IPS-NIHi7 (cell line): Measurements from ENCODE around the gene AJUBA.
"Not testable (repeated sequence)": the region's sequence is repeated elsewhere in the genome, so short reads cannot be mapped to it uniquely, and the experiment has no call there.

Experiments
- DNase-seq: peaks from one replicate; pipeline ENCODE4 v3.0.0; 2012; ENCODE audit warnings: mixed read lengths; ENCODE audit errors: extremely low spot score

AJUBA gene

DNA sequence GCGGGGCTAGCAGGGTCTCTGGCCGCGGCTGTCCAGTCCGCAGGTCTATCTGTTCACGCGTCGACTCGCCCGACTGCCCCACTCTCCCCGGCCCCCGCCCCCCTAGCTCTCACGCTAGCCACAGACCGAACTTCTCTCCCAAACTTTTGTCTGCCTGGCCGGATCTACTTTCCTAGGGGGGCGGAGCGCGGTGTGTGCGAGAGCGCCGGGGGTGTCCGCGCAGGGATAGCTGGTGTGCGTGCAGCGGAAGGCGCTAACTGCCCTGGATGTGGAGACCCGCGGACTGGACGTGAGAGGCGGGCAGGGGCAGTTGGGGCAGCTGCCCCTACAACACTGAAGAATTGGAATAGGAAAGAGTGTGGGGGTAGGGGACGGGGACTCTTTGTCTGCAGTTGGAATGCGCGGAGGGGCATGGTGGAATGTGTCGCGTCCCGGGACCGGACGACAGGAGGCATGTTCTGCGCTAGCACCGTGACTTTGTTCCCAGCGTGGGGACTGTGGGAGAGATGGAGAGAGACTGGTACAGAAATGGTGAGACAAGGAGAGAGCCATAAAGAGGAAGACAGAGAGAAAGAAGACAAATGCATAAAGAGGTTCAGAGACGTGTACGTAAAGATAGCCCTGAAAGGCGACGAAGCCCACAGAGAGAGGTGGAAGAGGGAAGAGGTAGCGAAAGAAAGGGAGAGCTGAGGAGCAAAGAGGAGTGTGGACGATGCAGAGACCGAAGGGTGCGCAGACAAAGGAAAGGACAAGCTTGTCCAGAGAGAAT, at the start of gene AJUBA:
Gene AJUBA (minus strand): TSS at position 75 of the 769 bp plus-strand sequence. CDS start 285 bp downstream, outside the sequence.
- peak; percentile 83 for DNase-seq

DNA sequence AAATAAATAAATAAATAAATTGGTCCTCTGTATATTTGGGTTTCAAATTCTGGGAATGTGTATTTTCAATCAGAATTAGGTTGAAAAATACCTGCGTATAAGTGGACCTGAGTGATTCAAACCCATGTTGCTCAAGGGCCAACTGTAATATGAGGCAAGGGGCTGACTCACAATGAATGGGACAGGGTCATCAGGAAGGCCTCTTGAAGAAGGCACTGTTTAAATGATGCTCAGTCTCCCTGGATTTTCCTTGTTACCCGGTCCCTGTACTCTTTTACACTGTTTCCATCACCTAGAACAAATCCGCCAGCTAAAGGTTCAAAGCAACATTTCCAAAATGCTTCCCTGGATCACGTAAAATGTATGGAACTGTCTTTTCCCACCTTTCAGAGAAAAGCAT, 48.6 kb upstream of the AJUBA start:
- no peak for DNase-seq

DNA sequence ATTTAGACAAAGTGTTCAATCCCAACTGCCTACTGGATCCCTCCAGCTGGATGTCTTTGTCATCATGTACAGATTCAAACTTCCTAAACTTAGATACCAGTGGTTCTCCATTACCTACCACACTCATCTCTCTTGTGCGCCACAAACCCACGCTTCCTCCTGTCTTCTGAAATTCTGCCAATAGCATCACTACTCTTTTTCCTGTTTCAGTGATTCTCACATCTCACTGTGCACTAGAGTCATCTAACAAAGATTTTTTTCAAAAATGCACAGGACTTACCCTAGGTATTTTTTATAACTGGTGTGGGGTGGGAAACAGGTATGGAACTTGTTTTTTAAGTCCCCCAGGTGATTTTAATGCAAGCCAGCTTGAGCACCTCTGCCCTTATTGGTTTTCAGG, 46.4 kb upstream of the AJUBA start:
- DNase-seq, result no peak

DNA sequence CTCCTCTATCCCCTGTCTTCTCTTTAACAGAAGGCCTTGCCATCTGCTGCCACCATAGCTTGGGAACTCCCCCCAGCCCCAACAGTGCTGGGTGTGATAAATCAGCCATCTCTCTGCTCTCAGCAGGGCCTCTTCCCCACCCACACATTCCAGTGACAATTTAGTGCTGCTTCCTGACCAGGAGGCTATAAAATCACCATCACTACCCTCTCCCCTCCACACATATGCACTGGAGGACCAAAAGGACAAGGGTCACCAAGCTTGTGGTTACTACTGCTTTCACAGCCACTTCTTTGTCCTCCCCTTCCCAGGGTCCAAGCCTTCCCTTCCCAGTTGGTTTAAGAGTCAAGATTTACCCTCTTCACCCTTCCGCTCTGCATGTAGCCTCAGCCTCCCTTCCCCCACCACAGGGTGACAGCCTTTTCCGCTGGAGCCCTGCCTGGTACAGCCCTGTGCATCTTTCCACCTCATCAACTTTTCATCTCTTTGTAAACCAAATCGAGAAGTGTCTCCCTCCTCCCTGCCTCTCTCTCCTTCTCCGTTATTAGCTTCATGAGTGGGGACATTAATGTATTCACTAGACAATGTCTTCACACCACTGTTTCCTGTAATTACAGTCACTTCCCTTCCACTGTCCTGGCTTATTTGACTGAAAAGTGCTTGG, 42.9 kb upstream of the AJUBA start:
- DNase-seq, result no peak

DNA sequence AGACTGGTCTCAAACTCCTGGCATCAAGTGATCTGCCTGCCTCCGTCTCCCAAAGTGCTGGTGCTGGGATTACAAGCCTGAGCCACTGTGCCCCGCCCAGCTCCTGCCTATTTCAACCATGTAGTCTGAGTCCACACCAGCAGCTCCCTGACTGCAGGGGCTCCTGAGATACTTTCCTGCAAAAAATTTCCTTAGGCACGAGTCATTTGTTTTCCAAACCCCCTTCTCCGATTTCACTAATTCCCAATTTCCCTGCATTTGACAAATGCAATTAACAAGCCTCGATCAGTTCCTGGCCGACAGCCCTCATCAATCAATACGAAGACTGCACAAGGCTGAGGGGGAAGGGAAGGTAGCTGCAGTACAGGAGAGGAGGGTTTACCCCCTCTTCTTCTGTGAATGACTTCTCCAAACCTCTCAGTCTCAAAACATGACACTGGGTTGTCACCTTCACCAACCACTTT, 42.3 kb upstream of the AJUBA start:
- DNase-seq, result no peak

DNA sequence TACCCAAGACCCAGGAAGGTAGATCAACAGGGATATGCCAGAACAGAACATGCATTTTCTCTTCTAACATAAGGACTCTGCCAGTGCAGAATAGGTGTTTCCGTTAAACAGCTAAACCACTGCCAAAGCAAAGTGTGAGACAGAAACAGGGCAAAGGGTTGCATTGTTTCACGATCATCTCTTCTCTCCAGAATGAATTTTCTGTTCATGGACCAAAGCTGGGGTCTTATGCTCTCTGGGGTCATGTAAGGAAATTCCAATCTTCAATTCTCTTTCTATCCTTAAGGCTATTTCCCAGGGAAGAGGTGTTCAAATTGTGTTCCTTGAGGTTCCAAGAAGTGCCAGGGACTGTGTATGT, 41.4 kb upstream of the AJUBA start:
- no peak for DNase-seq

DNA sequence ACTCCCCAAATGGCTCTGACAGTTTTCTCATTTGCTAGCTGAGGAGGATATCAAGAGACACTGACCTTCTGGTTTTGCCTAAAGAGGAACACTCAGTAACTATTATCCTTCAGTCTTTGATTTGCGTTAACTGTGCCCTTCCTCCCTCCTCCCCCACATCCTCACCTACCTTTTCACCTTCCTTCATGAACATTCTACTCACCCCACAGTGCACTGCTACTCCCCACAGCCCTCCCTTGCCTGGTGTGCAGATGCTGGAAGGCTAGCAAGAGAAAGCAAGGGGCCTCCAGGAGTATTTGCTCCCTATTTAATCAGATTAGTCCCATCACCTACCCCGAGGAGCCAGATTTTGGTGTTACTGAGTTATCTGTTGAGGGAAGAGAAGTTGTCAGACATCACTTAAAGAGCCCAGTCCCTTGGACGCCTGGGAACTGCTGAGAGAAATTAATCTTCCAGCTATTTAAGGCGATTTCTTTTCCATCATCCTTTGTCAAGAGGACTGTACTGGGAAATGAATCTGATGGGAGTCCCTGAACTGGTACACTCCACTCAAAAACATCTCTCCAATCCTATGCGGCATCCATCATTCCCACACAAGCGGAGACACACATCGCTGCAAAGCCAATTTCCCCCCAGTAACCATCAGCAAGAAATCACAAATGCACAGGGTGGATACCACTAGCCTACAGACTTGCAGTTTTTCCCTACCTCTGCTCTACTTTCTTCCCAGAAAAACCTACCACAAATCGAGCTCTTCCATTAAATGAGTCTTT, 40.9 kb upstream of the AJUBA start:
- DNase-seq, result no peak

DNA sequence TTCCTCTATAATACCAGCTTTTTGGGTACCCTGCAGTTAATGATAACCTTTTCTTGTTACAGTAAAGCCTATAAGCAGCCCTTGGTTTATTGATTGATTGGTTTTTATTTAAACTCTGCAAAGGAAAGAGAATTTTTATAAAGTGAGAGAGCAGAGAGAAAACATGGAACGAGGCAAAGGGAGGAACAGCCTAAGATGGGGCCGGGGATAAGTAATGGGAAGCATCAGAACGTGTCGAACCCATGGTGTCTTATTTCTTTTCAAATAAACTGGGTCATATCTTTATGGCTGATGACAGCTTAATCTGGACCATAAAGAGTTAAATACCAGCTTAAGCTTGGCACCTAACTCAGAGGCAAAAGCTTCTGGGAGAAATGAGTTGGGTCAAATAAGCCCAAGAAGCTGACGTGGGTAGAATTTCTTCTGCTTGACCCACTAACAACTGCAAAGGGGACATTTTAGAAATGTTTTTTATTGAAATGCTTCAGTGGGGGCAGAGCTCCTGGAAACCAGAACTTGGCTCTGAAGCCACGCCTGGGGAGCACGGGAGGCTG, 39.6 kb upstream of the AJUBA start:
- DNase-seq, result no peak

DNA sequence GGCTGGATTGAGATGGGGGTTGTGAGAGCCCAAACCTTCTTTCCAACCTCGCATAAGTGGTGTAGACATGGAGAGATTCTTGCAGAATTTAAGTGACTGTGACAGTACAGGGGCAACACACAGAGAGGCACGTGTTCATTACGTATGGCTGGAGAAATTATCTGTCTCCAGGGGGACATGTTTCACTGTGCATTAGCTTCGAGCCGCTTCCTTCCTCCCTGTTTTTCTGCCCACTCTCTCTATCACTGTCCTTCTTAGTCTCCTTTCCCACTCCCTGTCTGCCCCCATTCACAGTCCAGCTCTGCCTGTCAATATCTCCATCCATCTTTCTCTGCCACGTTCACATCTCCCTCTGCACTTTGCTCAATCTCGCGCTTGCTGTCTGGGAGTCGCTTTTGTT, 39.1 kb upstream of the AJUBA start:
- DNase-seq, result no peak

DNA sequence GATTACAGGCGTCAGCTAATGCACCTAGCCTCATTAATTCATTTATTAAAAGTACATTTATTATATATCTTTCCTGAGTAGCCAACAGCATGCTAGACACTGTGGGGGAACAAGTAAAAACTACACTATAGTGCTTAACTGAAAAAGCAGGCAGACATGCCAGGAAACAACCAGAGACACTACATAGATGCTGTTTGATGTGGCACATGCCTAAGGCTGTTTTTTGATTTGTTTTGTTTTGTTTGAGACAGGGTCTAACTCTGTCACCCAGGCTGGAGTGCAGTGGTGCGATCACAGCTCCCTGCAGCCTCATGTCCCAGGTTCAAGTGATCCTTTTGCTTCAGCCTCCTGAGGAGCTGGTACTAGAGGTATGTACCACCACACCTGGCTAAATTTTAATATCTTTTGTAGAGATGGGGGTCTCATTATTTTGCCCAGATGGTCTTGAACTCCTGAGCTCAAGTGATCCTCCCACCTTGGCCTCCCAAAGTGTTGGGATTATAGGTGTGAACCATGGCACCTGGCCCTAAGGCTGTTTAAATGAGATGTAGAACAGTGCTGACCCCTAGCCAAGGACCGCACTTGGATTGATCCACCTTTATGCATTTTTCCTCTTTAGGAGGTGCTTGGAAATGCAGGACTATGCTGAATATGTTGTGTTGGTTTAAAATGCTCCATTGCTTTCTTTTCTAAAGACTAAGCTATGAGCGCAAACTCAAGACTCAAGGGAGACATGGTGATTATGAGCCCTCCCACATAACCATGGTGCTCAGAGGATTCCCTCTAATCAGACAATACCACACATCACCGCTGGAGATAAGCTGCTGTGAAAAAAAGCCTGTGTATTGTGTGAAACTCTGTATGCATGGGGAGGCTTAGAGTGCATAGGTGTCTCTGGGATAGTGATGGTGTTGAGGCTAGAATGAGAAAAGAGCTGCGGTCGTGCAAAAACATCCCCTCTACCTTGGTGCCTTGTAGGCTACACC, 38.1 kb upstream of the AJUBA start:
- no peak for DNase-seq

DNA sequence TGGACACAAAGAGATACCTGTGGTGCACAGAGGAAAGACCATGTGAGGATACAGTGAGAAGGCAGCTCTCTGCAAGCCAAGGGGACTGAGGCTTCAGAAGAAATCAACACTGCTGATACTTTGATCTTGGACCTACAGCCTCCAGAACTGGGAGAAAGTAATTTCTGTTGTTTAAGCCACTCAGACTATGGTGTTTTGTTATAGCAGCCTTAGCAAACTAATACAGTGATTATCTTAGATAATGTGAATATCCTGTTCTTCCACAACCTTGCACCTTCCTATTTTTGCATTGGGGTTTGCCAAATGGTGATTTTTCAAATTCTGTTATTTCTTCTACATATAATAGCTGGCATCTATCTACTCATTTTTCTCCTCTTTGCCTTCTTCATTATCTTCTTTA, 35.8 kb upstream of the AJUBA start:
- no peak for DNase-seq

DNA sequence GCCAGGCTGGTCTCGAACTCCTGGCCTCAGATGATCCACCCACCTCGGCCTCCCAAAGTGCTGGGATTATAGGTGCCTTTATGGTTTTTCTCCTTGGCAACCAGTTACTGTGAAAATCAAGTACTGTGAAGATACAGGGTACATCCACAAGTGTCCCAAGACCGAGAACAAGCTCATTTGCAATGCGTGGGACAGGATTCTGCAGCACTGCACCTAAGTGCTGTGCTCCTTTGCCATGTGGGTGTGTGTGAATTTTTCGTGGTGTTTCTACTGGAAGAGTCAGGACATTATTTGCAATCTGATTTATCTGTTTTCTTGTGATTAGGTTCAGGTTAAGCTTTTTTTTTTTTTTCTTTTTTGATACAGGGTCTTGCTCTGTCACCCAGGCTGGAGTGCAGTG, 34.7 kb upstream of the AJUBA start:
- no peak for DNase-seq

DNA sequence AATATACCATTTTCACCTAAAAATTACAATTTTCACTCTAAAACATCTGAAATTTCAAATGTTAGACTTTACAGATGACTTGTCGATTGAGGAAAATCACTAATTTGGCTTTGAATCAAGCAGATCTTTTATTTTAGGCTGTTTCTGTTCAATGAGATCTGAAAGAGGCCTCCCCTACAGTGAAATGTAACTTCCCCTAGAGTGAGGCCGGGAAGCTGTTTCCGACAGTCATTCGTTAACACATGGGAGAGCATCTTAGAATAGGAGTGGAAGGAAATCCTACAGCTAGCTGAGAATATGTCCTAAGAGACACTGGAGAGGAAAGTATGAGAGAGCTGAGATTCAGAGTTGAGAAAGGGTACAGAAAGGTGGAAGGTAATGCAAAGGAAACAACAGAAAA, 33.3 kb upstream of the AJUBA start:
- DNase-seq, result no peak

DNA sequence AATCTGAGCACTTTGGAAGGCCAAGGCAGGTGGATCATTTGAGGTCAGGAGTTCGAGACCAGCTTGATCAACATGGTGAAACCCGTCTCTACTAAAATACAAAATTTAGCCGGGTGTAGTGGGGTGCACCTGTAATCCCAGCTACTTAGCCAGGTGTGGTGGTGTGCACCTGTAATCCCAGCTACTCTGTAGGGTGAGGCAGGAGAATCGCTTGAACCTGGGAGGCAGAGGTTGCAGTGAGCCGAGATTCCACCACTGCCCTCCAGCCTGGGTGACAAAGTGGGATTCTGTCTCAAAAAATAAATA, 31.4 kb upstream of the AJUBA start:
- DNase-seq, result not testable (repeated sequence)

DNA sequence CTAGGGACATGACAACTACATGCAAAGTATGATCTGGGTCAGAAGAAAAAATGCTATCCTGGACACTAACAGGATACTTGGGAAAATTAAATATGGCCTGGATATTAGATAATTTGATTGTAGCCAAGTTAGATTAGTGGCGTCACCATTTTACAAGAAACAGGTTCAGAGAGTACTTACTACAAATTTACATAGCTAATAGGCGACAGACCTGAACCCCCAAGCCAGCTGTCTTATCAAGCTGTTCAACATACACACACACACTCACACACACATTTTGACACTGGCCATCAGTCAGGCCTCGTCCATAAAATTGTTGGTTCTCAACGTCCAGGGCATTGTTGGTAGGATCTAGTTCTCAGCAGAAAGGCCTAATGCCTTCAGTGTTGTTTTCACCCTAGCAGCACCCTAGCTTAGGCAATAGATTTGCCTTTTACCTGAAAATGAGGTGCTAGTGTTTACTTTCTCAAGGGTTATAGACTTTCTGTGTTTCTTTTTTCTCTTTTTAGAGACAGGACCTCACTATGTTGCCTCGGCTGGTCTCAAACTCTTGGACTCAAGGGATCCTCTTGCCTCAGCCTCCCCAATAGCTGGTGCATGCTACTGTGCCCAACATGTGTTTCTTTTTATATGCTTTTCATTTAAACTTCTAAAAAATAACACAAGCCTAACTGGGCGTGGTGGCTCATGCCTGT, 30.9 kb upstream of the AJUBA start:
- DNase-seq, result no peak

DNA sequence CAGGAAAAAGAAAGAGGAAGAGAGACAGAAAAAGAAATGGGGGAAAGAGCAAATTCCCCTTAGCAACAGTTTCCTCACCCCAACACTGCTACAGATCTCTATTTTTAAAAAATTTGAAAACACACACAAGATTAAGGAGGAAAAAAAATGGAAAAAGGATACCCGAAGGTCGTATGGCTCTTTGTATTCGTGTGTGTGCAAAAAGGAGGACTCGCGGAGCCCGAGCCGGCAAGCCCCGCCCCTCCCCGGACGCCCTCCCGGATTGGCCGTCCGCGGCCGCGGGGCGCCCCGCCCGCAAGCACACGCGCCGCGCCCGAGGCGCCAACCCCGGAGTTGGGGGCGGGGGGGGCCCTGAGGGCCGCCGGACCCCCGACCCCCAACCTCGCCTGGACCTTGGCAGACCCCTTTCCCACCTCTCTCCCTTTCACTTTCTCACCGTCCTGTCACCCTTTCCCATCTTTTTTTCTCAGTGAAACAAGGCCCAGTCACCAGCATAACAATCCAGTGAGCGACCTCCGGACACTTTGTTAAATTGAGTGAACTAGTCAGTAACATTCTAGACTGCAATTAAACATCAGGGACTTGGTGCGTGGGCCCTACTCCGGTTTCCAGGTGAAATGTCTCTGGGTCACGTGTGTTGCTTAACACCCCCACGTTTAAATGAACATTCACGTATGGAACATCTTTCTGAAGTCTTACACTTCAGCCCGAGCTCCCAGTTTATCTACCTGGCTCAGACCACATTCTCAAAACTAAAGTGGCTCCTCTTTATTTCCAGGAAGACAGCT, 27.8 kb upstream of the AJUBA start, which contains the start of gene C14orf93:
Gene C14orf93 (minus strand): TSS at position 205 of the 788 bp plus-strand sequence. CDS start 11,120 bp downstream, outside the sequence.
- DNase-seq, result peak; percentile 87

DNA sequence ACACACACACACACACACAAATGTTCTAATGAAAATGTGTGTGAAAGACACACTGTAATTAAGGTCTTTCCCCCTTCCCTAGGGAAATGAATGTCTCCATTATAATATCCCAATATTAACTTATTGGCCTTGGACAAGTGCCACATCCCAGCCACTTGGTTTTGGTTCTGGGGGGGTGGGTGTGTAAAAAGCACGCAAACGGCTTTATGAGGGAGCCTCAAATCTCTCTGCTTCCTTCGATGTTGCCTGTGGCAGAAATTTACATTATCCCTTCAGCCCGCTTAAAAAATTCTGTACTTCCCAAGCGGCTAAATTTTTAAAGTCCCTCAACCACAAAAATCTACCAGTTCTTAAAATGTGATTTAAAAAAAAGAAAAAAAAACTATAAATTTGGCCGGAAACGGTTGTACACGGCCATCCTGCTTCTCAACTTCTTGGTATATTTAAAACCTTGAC, 27.2 kb upstream of the AJUBA start:
- DNase-seq, result no peak

DNA sequence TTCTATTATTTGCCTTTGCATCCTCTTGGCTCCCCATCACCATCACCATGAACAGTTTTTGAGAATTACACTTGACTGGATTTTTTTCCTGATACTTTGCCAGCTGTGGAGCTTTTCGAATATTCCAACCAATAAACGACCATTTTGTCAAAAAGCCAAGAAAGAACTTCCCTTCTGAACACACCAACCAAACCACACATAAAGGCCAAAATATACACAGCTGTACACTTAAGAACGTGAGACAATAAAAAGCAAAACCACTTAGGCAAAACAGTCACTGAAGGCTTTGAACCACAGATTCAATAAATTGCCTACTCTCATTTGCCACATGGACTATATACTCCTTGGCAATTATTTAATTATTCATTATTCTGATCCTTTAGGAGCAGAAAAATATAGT, 26.5 kb upstream of the AJUBA start:
- no peak for DNase-seq

DNA sequence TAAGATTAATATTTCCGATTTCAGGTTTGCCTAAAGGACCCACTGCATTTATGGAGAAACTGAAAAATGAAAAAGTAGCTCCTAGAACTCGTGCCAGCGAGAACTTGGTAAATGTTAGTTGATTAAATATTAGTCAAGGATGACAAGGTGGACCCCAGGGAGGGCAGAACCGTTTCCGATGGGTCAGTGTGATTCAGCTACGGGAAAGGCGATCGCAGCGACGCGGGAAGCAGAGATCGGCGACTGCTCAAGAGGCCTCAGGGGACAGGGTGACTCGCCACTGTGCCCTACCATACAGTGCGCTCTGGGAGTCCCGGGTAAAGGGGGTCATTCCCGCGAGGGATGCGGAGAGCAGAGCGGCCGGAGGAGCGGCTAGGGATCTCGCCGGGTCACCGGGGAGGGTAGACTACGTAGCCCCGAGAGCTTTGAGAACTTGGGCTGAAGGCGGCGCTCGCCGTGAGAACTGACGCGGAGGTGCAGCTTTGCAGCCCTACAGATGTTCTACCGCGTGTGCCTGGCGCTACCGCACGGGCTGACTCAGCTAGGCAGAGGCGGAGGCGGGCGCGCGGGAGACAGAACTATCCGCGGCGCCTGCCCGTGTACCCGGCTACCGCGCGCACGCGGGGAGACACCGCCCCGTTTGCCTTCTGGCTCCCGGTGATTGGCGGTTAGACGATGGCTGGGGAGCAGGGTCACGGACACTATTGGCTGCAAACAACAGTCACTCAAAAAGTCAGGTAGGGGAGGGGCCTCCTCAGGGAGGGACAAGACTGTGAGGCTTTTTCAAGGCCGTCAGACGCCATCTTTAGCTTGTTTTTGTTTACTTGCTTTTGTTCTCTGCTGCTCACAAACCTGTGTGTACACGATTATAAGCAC, 24.4 kb upstream of the AJUBA start:
- peak; percentile 96 for DNase-seq
